Vagina (tissue), 2 donors: ENCODE measurements around the gene TNNT1.

ENCODE experiments used
- CTCF ChIP-seq, 3 experiments: fragments of 450-650 bp in 2 of 3; fragments of 200-600 bp in 1 of 3; sonication (generic) in 1 of 3; IDR thresholded peaks; one replicate each; pipeline ENCODE4 v1.5.1; 2017 to 2019; ENCODE audit warnings: antibody characterized with exemption in 3 of 3, mild to moderate bottlenecking in 2 of 3, moderate library complexity in 2 of 3
- POLR2A ChIP-seq, 2 donors: fragments of 450-650 bp; IDR thresholded peaks; one replicate each; pipeline ENCODE4 v1.6.1; 2017; ENCODE audit warnings: antibody characterized with exemption in 2 of 2, mild to moderate bottlenecking in 2 of 2, moderate library complexity in 2 of 2
- POLR2AphosphoS5 ChIP-seq, 2 donors: sonication (generic); formaldehyde crosslinking; IDR thresholded peaks; one replicate each; pipeline ENCODE4 v1.9.0; 2017; ENCODE audit warnings: antibody characterized with exemption in 2 of 2, mild to moderate bottlenecking in 2 of 2, low read depth in 1 of 2; ENCODE audit not compliant: insufficient read depth in 1 of 2

- TF ChIP-seq CTCF (IDR thresholded peaks at IDR 0.05) (no peak), POLR2AphosphoS5 (IDR thresholded peaks at IDR 0.05; ENCODE audit: insufficient read depth in 1 of 2, low read depth in 1 of 2) (no peak), POLR2A (IDR thresholded peaks at IDR 0.05) (no peak)
These were observed 30.5 kb downstream of the TNNT1 start for GRCh38 chr19:55118401-55118991.
